Measurements from ENCODE around the gene NALF2. TPM values are rescaled to one million over a fixed set of nuclear protein-coding genes. Genes with fewer than 3 reads are reported as not detected.
A peak's percentile ranks its signal among the peaks of the same experiment; 100 is the strongest.

Gene NALF2
- polyA plus RNA-seq, 1 donor from 2014 or later, result 5.4 TPM

DNA sequence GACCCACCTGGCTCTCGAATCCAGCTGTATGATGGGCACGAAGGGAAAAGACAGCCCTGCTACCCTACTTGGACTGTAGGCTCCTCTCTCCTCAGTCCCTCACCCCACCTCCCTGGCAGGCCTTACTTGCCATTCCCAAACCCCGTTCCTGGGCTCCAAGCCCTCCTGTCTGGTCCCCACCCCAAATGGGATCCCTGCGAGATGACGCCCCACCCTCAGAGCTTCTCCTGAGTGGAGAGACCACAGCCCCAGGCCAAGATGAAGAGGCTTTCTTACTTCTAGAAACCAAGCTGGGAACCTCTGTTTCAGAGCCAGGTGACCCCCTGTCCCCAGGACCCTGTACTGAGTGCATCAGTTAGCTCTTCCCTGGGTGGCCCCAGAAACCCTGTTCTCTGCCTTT, 4.5 kb downstream of the NALF2 start:
- H3F3A ChIP-seq (ENCODE audit: insufficient read depth, low read length, poor library complexity, severe bottlenecking), result no peaks in the 10 kb centered on the region
- no peak overlapping the region for H3K27ac ChIP-seq (ENCODE audit: low read length)
- no peak overlapping the region for H3K9ac ChIP-seq (ENCODE audit: low read length)
- TF ChIP-seq POLR2AphosphoS5 (IDR thresholded peaks at IDR 0.05), result no peak
- no peak for TF ChIP-seq TAF1 (IDR thresholded peaks at IDR 0.05; ENCODE audit: low read depth)
- no peak for TF ChIP-seq EP300 (conservative IDR thresholded peaks at IDR 0.05; ENCODE audit: poor library complexity, severe bottlenecking)
- no peak for TF ChIP-seq MXI1 (conservative IDR thresholded peaks at IDR 0.05; ENCODE audit: poor library complexity, severe bottlenecking)
- no peak for TF ChIP-seq SMC3 (conservative IDR thresholded peaks at IDR 0.05; ENCODE audit: poor library complexity)
- no peak for TF ChIP-seq RAD21 (conservative IDR thresholded peaks at IDR 0.05)
- TF ChIP-seq, protein P1, sequence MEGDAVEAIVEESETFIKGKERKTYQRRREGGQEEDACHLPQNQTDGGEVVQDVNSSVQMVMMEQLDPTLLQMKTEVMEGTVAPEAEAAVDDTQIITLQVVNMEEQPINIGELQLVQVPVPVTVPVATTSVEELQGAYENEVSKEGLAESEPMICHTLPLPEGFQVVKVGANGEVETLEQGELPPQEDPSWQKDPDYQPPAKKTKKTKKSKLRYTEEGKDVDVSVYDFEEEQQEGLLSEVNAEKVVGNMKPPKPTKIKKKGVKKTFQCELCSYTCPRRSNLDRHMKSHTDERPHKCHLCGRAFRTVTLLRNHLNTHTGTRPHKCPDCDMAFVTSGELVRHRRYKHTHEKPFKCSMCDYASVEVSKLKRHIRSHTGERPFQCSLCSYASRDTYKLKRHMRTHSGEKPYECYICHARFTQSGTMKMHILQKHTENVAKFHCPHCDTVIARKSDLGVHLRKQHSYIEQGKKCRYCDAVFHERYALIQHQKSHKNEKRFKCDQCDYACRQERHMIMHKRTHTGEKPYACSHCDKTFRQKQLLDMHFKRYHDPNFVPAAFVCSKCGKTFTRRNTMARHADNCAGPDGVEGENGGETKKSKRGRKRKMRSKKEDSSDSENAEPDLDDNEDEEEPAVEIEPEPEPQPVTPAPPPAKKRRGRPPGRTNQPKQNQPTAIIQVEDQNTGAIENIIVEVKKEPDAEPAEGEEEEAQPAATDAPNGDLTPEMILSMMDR (IDR thresholded peaks at IDR 0.05; ENCODE audit: poor library complexity, severe bottlenecking), result no peak
- peak overlapping the region; percentile 71 for H3K4me3 ChIP-seq (ENCODE audit: low read length)
- no peaks in the 10 kb centered on the region for H3K36me3 ChIP-seq (ENCODE audit: insufficient read depth, low read length)
- H3K27me3 ChIP-seq (ENCODE audit: insufficient read depth, low read depth, low read length), result no peaks in the 10 kb centered on the region
- H3K79me2 ChIP-seq (replicated peaks; ENCODE audit: insufficient read depth, low read length), result peaks cover 33% of the 10 kb centered on the region
- no peaks in the 10 kb centered on the region for H4K20me1 ChIP-seq (ENCODE audit: insufficient read depth)
- H3K9me3 ChIP-seq (ENCODE audit: low read length), result no peaks in the 10 kb centered on the region
- no peaks in the 10 kb centered on the region for H3K9me2 ChIP-seq (ENCODE audit: insufficient read depth, low read length)
- H2AFZ ChIP-seq (ENCODE audit: low read depth, low read length), result no peak overlapping the region
- H3K4me2 ChIP-seq (ENCODE audit: low read length), result no peak overlapping the region

GRCh38 chrX:69510137-69510715, 6.1 kb downstream of the NALF2 start:
- Histone ChIP-seq H3K9me3 (ENCODE audit: low read length) (no peaks in the 10 kb centered on the region), H3K27ac (ENCODE audit: low read length) (no peak overlapping the region), H3K27me3 (ENCODE audit: insufficient read depth, low read depth, low read length) (no peaks in the 10 kb centered on the region), H2AFZ (ENCODE audit: low read depth, low read length) (no peak overlapping the region), H3F3A (ENCODE audit: insufficient read depth, low read length, poor library complexity, severe bottlenecking) (no peaks in the 10 kb centered on the region), H3K79me2 (replicated peaks; ENCODE audit: insufficient read depth, low read length) (peaks cover 33% of the 10 kb centered on the region), H3K4me3 (ENCODE audit: low read length) (no peak overlapping the region), H3K9me2 (ENCODE audit: insufficient read depth, low read length) (no peaks in the 10 kb centered on the region), H4K20me1 (ENCODE audit: insufficient read depth) (no peaks in the 10 kb centered on the region), H3K36me3 (ENCODE audit: insufficient read depth, low read length) (no peaks in the 10 kb centered on the region), H3K4me2 (ENCODE audit: low read length) (no peak overlapping the region), H3K9ac (ENCODE audit: low read length) (no peak overlapping the region)
- no peak for TF ChIP-seq RAD21 (conservative IDR thresholded peaks at IDR 0.05)
- TF ChIP-seq, protein P1 (IDR thresholded peaks at IDR 0.05; ENCODE audit: poor library complexity, severe bottlenecking), result no peak

DNA sequence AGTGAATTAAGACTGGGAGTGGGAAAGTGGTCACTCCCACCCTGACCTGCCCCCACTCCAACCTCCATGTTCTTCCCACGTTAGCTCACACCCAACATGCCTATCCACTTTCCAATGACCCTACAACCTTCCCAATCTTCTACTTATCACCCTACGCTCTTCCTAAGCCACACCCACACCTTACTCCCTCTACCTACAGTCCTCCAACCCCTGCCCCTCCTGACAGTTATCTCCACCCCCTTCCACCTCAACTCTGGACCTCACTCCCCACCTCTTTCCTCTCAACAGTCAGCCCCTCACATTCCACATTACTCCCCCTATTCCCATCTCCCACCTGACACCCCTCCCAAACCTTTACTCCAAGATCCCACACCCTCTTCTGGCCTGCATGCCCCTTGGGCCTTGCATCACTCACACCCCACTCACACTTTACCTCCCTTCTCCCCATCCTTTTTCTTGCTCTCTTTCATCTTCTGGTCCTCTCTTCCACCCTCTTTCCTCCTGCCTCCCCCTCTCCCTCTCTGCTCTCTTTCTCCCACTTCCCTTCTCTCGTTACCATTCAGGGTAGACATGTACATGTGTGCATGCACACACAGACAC, 6.9 kb downstream of the NALF2 start:
- Histone ChIP-seq H4K20me1 (ENCODE audit: insufficient read depth) (no peaks in the 10 kb centered on the region), H3K79me2 (replicated peaks; ENCODE audit: insufficient read depth, low read length) (peaks cover 28% of the 10 kb centered on the region), H3F3A (ENCODE audit: insufficient read depth, low read length, poor library complexity, severe bottlenecking) (no peaks in the 10 kb centered on the region), H3K27ac (ENCODE audit: low read length) (no peak overlapping the region), H3K4me3 (ENCODE audit: low read length) (no peak overlapping the region), H3K9me2 (ENCODE audit: insufficient read depth, low read length) (no peaks in the 10 kb centered on the region), H2AFZ (ENCODE audit: low read depth, low read length) (no peak overlapping the region), H3K36me3 (ENCODE audit: insufficient read depth, low read length) (no peaks in the 10 kb centered on the region), H3K9ac (ENCODE audit: low read length) (no peak overlapping the region), H3K27me3 (ENCODE audit: insufficient read depth, low read depth, low read length) (no peaks in the 10 kb centered on the region), H3K9me3 (ENCODE audit: low read length) (no peaks in the 10 kb centered on the region), H3K4me2 (ENCODE audit: low read length) (no peak overlapping the region)
- no peak for TF ChIP-seq SMC3 (conservative IDR thresholded peaks at IDR 0.05; ENCODE audit: poor library complexity)
- TF ChIP-seq MXI1 (conservative IDR thresholded peaks at IDR 0.05; ENCODE audit: poor library complexity, severe bottlenecking), result no peak
- TF ChIP-seq POLR2AphosphoS5 (IDR thresholded peaks at IDR 0.05), result no peak
- TF ChIP-seq, protein P2, sequence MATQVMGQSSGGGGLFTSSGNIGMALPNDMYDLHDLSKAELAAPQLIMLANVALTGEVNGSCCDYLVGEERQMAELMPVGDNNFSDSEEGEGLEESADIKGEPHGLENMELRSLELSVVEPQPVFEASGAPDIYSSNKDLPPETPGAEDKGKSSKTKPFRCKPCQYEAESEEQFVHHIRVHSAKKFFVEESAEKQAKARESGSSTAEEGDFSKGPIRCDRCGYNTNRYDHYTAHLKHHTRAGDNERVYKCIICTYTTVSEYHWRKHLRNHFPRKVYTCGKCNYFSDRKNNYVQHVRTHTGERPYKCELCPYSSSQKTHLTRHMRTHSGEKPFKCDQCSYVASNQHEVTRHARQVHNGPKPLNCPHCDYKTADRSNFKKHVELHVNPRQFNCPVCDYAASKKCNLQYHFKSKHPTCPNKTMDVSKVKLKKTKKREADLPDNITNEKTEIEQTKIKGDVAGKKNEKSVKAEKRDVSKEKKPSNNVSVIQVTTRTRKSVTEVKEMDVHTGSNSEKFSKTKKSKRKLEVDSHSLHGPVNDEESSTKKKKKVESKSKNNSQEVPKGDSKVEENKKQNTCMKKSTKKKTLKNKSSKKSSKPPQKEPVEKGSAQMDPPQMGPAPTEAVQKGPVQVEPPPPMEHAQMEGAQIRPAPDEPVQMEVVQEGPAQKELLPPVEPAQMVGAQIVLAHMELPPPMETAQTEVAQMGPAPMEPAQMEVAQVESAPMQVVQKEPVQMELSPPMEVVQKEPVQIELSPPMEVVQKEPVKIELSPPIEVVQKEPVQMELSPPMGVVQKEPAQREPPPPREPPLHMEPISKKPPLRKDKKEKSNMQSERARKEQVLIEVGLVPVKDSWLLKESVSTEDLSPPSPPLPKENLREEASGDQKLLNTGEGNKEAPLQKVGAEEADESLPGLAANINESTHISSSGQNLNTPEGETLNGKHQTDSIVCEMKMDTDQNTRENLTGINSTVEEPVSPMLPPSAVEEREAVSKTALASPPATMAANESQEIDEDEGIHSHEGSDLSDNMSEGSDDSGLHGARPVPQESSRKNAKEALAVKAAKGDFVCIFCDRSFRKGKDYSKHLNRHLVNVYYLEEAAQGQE (IDR thresholded peaks at IDR 0.05; ENCODE audit: borderline replicate concordance), result no peak
- TF ChIP-seq EZH2 (IDR thresholded peaks at IDR 0.05; ENCODE audit: borderline replicate concordance, insufficient read depth, low read length, poor library complexity, severe bottlenecking), result no peak
- TF ChIP-seq EP300 (conservative IDR thresholded peaks at IDR 0.05; ENCODE audit: poor library complexity, severe bottlenecking), result no peak
- no peak for TF ChIP-seq RAD21 (conservative IDR thresholded peaks at IDR 0.05)
- TF ChIP-seq, protein P1 (IDR thresholded peaks at IDR 0.05; ENCODE audit: poor library complexity, severe bottlenecking), result no peak
- TF ChIP-seq TAF1 (IDR thresholded peaks at IDR 0.05; ENCODE audit: low read depth), result no peak
